ENCODE results near the gene NEK1.

The NEK1 gene

GRCh38 chr4:169620880-169621248, 8.5 kb upstream of the NEK1 start:
- DNase-seq (ENCODE audit: insufficient read length, low spot score) (no peak), FAIRE-seq (no peak)
- no peak for TF ChIP-seq POLR2A (IDR thresholded peaks at IDR 0.05; ENCODE audit: low read depth, low read length)

GRCh38 chr4:169619958-169620879, 7.8 kb upstream of the NEK1 start, which contains the start of gene CLCN3:
CLCN3 (plus strand) TSS chr4:169620578; CDS start chr4:169635929, 15,351 bp downstream.
- FAIRE-seq: peak; percentile 36
- peak; percentile 74 for TF ChIP-seq POLR2A (IDR thresholded peaks at IDR 0.05; ENCODE audit: low read depth, low read length)
- peak; percentile 62 for DNase-seq (ENCODE audit: insufficient read length, low spot score)

GRCh38 chr4:169619518-169619957, 7.2 kb upstream of the NEK1 start:
- FAIRE-seq (no peak), DNase-seq (ENCODE audit: insufficient read length, low spot score) (no peak)
- no peak for TF ChIP-seq POLR2A (IDR thresholded peaks at IDR 0.05; ENCODE audit: low read depth, low read length)

- DNase-seq (ENCODE audit: insufficient read length, low spot score) (no peak), FAIRE-seq (no peak)
- TF ChIP-seq POLR2A (IDR thresholded peaks at IDR 0.05; ENCODE audit: low read depth, low read length): no peak
These were observed 6.6 kb upstream of the NEK1 start for GRCh38 chr4:169618986-169619385.

GRCh38 chr4:169618286-169618685, 5.9 kb upstream of the NEK1 start:
- FAIRE-seq: no peak
- no peak for TF ChIP-seq POLR2A (IDR thresholded peaks at IDR 0.05; ENCODE audit: low read depth, low read length)

GRCh38 chr4:169617306-169617705, 4.9 kb upstream of the NEK1 start:
- FAIRE-seq (no peak), DNase-seq (ENCODE audit: insufficient read length, low spot score) (no peak)
- TF ChIP-seq POLR2A (IDR thresholded peaks at IDR 0.05; ENCODE audit: low read depth, low read length): no peak

More at GRCh38 chr4:169618286-169618685, 5.9 kb upstream of the NEK1 start:
- DNase-seq (ENCODE audit: insufficient read length, low spot score): no peak

GRCh38 chr4:169616846-169617245, 4.5 kb upstream of the NEK1 start:
- no peak for FAIRE-seq
- DNase-seq (ENCODE audit: insufficient read length, low spot score): no peak
- no peak for TF ChIP-seq POLR2A (IDR thresholded peaks at IDR 0.05; ENCODE audit: low read depth, low read length)

GRCh38 chr4:169615467-169616106, 3.2 kb upstream of the NEK1 start:
- DNase-seq (ENCODE audit: insufficient read length, low spot score): no peak
- FAIRE-seq: no peak
- no peak for TF ChIP-seq POLR2A (IDR thresholded peaks at IDR 0.05; ENCODE audit: low read depth, low read length)

- peak; percentile 45 for FAIRE-seq
- DNase-seq (ENCODE audit: insufficient read length, low spot score): peak; percentile 18
- no peak for TF ChIP-seq POLR2A (IDR thresholded peaks at IDR 0.05; ENCODE audit: low read depth, low read length)
These were observed 782 bp upstream of the NEK1 start for GRCh38 chr4:169612871-169613859.

- DNase-seq (ENCODE audit: insufficient read length, low spot score) (no peak), FAIRE-seq (no peak)
- no peak for TF ChIP-seq POLR2A (IDR thresholded peaks at IDR 0.05; ENCODE audit: low read depth, low read length)
These were observed 1.2 kb downstream of the NEK1 start for GRCh38 chr4:169611157-169611556.

GRCh38 chr4:169604903-169605331, 7.5 kb downstream of the NEK1 start:
- DNase-seq (ENCODE audit: insufficient read length, low spot score): no peak
- FAIRE-seq: no peak
- TF ChIP-seq POLR2A (IDR thresholded peaks at IDR 0.05; ENCODE audit: low read depth, low read length): no peak

GRCh38 chr4:169604131-169604900, 8.1 kb downstream of the NEK1 start:
- FAIRE-seq (peak; percentile 80), DNase-seq (ENCODE audit: insufficient read length, low spot score) (no peak)
- TF ChIP-seq POLR2A (IDR thresholded peaks at IDR 0.05; ENCODE audit: low read depth, low read length): no peak

GRCh38 chr4:169603312-169603711, 9.1 kb downstream of the NEK1 start:
- DNase-seq (ENCODE audit: insufficient read length, low spot score) (no peak), FAIRE-seq (no peak)
- no peak for TF ChIP-seq POLR2A (IDR thresholded peaks at IDR 0.05; ENCODE audit: low read depth, low read length)

Measured in H54 (cell line).